ENCODE measurements around the gene KSR1. TPM values are rescaled to one million over a fixed set of nuclear protein-coding genes. Genes with fewer than 3 reads are reported as not detected.
"Not testable (repeated sequence)": the region's sequence is repeated elsewhere in the genome, so short reads cannot be mapped to it uniquely, and the experiment has no call there.

The KSR1 gene
- total RNA-seq, 3 donors from 2014 or later: 52.1 to 63.5 (median 56.8) TPM

- Mint-ChIP-seq H3K36me3 (ENCODE audit: insufficient read depth) (peaks cover 7% of the 10 kb centered on the region), H3K4me3 (peak overlapping the region; percentile 83), H3K9me3 (no peaks in the 10 kb centered on the region), H3K27me3 (ENCODE audit: low read depth) (no peaks in the 10 kb centered on the region), H3K4me1 (ENCODE audit: low read depth) (peaks cover 53% of the 10 kb centered on the region)
- ATAC-seq (no peak), DNase-seq (no peak)
Observed at GRCh38 chr17:27631897-27632725, 175.9 kb downstream of the KSR1 start.

GRCh38 chr17:27632766-27633165, 176.5 kb downstream of the KSR1 start:
- not testable (repeated sequence) for ATAC-seq; DNase-seq; H3K27me3 Mint-ChIP-seq (ENCODE audit: low read depth); H3K36me3 Mint-ChIP-seq (ENCODE audit: insufficient read depth); H3K9me3 Mint-ChIP-seq
- Mint-ChIP-seq H3K4me1 (ENCODE audit: low read depth) (peaks cover 53% of the 10 kb centered on the region), H3K4me3 (peak overlapping the region; percentile 83)

- Mint-ChIP-seq H3K27me3 (ENCODE audit: low read depth) (no peaks in the 10 kb centered on the region), H3K4me3 (peak overlapping the region; percentile 83), H3K36me3 (ENCODE audit: insufficient read depth) (peaks cover 9% of the 10 kb centered on the region), H3K4me1 (ENCODE audit: low read depth) (peaks cover 53% of the 10 kb centered on the region), H3K9me3 (no peaks in the 10 kb centered on the region)
- no peak for DNase-seq
- no peak for ATAC-seq
Observed at GRCh38 chr17:27633312-27634025, 177.2 kb downstream of the KSR1 start.

GRCh38 chr17:27634026-27634335, 177.7 kb downstream of the KSR1 start:
- H3K36me3 Mint-ChIP-seq (ENCODE audit: insufficient read depth): peaks cover 10% of the 10 kb centered on the region
- DNase-seq: no peak
- no peak overlapping the region for H3K4me3 Mint-ChIP-seq
- H3K4me1 Mint-ChIP-seq (ENCODE audit: low read depth): peaks cover 53% of the 10 kb centered on the region
- H3K9me3 Mint-ChIP-seq: no peaks in the 10 kb centered on the region
- no peaks in the 10 kb centered on the region for H3K27me3 Mint-ChIP-seq (ENCODE audit: low read depth)
- no peak for ATAC-seq

- Mint-ChIP-seq H3K36me3 (ENCODE audit: insufficient read depth) (peaks cover 10% of the 10 kb centered on the region), H3K4me1 (ENCODE audit: low read depth) (peaks cover 48% of the 10 kb centered on the region), H3K9me3 (no peaks in the 10 kb centered on the region), H3K27me3 (ENCODE audit: low read depth) (no peaks in the 10 kb centered on the region), H3K4me3 (no peak overlapping the region)
- ATAC-seq: no peak
- no peak for DNase-seq
Observed at GRCh38 chr17:27634776-27635175, 178.5 kb downstream of the KSR1 start.

- Mint-ChIP-seq H3K4me1 (ENCODE audit: low read depth) (peaks cover 43% of the 10 kb centered on the region), H3K4me3 (no peak overlapping the region), H3K27me3 (ENCODE audit: low read depth) (no peaks in the 10 kb centered on the region), H3K36me3 (ENCODE audit: insufficient read depth) (peaks cover 14% of the 10 kb centered on the region), H3K9me3 (no peaks in the 10 kb centered on the region)
- DNase-seq (no peak), ATAC-seq (no peak)
Observed at GRCh38 chr17:27635275-27635823, 179.1 kb downstream of the KSR1 start.

GRCh38 chr17:27636005-27636520, 179.8 kb downstream of the KSR1 start:
- peaks cover 17% of the 10 kb centered on the region for H3K36me3 Mint-ChIP-seq (ENCODE audit: insufficient read depth)
- not testable (repeated sequence) for H3K4me3 Mint-ChIP-seq, ATAC-seq

GRCh38 chr17:27637818-27638217, 181.6 kb downstream of the KSR1 start:
- DNase-seq; H3K4me3 Mint-ChIP-seq; H3K9me3 Mint-ChIP-seq; H3K27me3 Mint-ChIP-seq (ENCODE audit: low read depth): not testable (repeated sequence)
- peak in 1 of 2 donors; percentile 27 for ATAC-seq
- Mint-ChIP-seq H3K36me3 (ENCODE audit: insufficient read depth) (peaks cover 20% of the 10 kb centered on the region), H3K4me1 (ENCODE audit: low read depth) (peaks cover 20% of the 10 kb centered on the region)

More at GRCh38 chr17:27636005-27636520, 179.8 kb downstream of the KSR1 start:
- not testable (repeated sequence) for H3K9me3 Mint-ChIP-seq; H3K27me3 Mint-ChIP-seq (ENCODE audit: low read depth); DNase-seq
- peaks cover 35% of the 10 kb centered on the region for H3K4me1 Mint-ChIP-seq (ENCODE audit: low read depth)

GRCh38 chr17:27638415-27638914, 182.2 kb downstream of the KSR1 start:
- not testable (repeated sequence) for DNase-seq

GRCh38 chr17:27640790-27641189, 184.5 kb downstream of the KSR1 start:
- Mint-ChIP-seq H3K4me3 (no peak overlapping the region), H3K4me1 (ENCODE audit: low read depth) (no peaks in the 10 kb centered on the region), H3K9me3 (no peaks in the 10 kb centered on the region), H3K27me3 (ENCODE audit: low read depth) (no peaks in the 10 kb centered on the region), H3K36me3 (ENCODE audit: insufficient read depth) (peaks cover 19% of the 10 kb centered on the region)
- ATAC-seq: no peak
- no peak for DNase-seq

More at GRCh38 chr17:27638415-27638914, 182.2 kb downstream of the KSR1 start:
- not testable (repeated sequence) for H3K9me3 Mint-ChIP-seq; H3K27me3 Mint-ChIP-seq (ENCODE audit: low read depth); ATAC-seq; H3K4me3 Mint-ChIP-seq
- H3K36me3 Mint-ChIP-seq (ENCODE audit: insufficient read depth): peaks cover 20% of the 10 kb centered on the region
- H3K4me1 Mint-ChIP-seq (ENCODE audit: low read depth): peaks cover 13% of the 10 kb centered on the region

DNA sequence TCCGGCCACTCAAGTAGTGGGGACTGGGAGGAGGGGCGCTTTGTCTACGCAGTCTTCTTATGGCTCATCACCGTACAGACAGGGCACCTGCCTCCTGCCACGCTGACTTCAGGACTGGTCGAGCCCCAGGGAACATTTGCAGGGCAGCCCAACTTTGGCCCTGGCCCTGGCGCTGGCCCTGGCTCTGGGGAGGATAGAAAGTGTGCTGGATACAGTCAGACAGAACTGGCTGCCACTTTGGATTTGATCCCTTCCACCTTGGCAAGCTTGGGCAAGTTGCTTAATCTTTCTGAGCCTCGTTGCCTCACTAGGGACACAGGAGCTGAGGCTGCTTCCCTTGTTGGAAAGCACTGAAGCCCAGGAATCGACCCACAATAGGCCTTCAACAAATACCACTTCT, 188.3 kb downstream of the KSR1 start:
- peaks cover 17% of the 10 kb centered on the region for H3K36me3 Mint-ChIP-seq (ENCODE audit: insufficient read depth)
- H3K9me3 Mint-ChIP-seq: no peaks in the 10 kb centered on the region
- no peaks in the 10 kb centered on the region for H3K4me1 Mint-ChIP-seq (ENCODE audit: low read depth)
- no peak overlapping the region for H3K4me3 Mint-ChIP-seq
- no peak for DNase-seq
- no peaks in the 10 kb centered on the region for H3K27me3 Mint-ChIP-seq (ENCODE audit: low read depth)
- ATAC-seq: no peak

DNA sequence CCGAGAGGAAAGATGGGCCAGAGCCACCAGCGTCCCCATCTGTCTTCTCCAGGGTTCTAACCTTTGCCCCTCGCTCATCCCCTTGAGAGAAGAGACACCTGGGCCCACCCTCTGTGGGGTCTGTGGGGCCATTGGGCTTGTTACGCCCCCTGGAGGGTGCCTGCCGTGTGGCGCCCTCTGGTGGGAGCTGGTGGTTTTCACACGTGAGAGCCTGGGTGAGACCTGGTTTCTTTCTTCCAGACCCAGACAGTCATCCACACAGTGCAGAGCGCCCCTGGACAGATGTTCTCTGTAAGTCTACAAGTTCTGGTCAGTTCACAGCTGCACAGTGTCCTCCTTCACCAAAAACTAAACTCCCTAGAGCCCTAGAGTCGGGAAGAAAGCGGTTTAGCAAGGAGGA, 189.4 kb downstream of the KSR1 start:
- DNase-seq; H3K4me3 Mint-ChIP-seq; H3K27me3 Mint-ChIP-seq (ENCODE audit: low read depth); H3K9me3 Mint-ChIP-seq; H3K4me1 Mint-ChIP-seq (ENCODE audit: low read depth): not testable (repeated sequence)
- peaks cover 15% of the 10 kb centered on the region for H3K36me3 Mint-ChIP-seq (ENCODE audit: insufficient read depth)
- peak; percentile 58 to 70 for ATAC-seq

DNA sequence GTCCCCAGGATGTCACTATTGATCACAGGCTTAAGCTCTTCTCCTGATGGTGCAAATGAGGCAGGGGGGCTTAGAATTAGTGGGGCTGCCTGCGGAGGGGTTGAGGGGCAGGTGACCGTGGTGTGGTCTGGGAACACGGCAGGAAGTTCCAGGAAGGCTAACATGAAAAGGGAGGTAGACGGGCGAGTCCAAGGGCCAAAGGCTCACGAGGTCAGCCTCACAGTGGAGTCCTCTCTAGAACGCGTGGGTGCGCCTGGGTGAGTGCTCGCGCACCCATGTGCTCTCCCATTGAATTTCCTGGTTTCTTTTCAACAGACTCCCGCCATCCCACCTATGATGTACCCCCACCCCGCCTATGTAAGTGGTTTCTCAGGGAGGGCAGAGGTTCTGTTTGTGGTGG, 190.0 kb downstream of the KSR1 start:
- Mint-ChIP-seq H3K9me3 (no peaks in the 10 kb centered on the region), H3K36me3 (ENCODE audit: insufficient read depth) (peaks cover 11% of the 10 kb centered on the region), H3K4me1 (ENCODE audit: low read depth) (no peaks in the 10 kb centered on the region), H3K27me3 (ENCODE audit: low read depth) (no peaks in the 10 kb centered on the region), H3K4me3 (no peak overlapping the region)
- ATAC-seq (no peak), DNase-seq (no peak)

DNA sequence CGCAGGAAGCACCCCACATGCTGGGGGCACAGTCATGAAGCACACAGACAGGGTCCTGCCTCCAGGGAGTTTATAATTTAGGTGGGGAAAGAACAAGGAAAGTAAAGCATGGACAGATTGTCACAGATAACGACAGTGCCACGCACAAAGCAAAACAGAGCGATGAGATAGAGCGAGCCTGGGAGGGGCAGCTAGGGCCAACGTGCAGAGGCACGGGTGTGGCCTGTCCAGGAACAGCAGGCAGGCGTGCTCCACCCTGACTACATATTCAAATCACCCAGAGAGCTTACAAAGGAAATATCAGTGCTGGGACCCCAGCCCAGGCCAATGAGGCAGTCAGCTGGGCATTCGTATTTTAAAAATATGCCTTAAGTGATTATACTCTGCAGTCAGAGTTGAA, 191.5 kb downstream of the KSR1 start:
- no peak for DNase-seq
- H3K27me3 Mint-ChIP-seq (ENCODE audit: low read depth): no peaks in the 10 kb centered on the region
- peaks cover 9% of the 10 kb centered on the region for H3K36me3 Mint-ChIP-seq (ENCODE audit: insufficient read depth)
- no peak overlapping the region for H3K4me3 Mint-ChIP-seq
- no peak for ATAC-seq
- H3K4me1 Mint-ChIP-seq (ENCODE audit: low read depth): peaks cover 2% of the 10 kb centered on the region
- no peaks in the 10 kb centered on the region for H3K9me3 Mint-ChIP-seq
